K562 (cell line): ENCODE results near the gene DNAH17. TPM values are rescaled to one million over a fixed set of nuclear protein-coding genes. Genes with fewer than 3 reads are reported as not detected.

Experiments
- HNRNPLL ChIP-seq: fragments of 200-400 bp; formaldehyde crosslinking; IDR thresholded peaks from 2 replicates; pipeline ENCODE4 v1.6.1; 2017; ENCODE audit warnings: low read length, low read depth, mild to moderate bottlenecking; ENCODE audit not compliant: poor library complexity, severe bottlenecking
- REST ChIP-seq, 2 experiments: fragments of 450-650 bp; formaldehyde crosslinking in 1 of 2; IDR thresholded peaks; 2 replicates each; pipeline versions ENCODE4 v1.4.0 to v1.6.1; 2014 to 2020; ENCODE audit warnings: mild to moderate bottlenecking in 2 of 2, borderline replicate concordance in 1 of 2, low read depth in 1 of 2
- THAP12 ChIP-seq: fragments of 250-450 bp; sonication (Bioruptor Pico); IDR thresholded peaks from 2 replicates; pipeline ENCODE4 v1.9.0; 2021; ENCODE audit warnings: mild to moderate bottlenecking, inconsistent platforms
- polyA plus RNA-seq, 8 experiments: library from polyadenylated mRNA; depleted of rRNA in 4 of 8; stranded (reverse) in 5 of 8; unstranded in 3 of 8; fragments of >200 nt; fragmentation: Nextera tagmentation in 2 of 8; fragmentation: Illumina TruSeq in 1 of 8; extraction: Ambion mirVana in 2 of 8; extraction: Trizol in 1 of 8; gene quantifications; 2 replicates each; pipeline versions ENCODE4 v1.2.1 to v1.2.3, GENCODE V29; 2011 to 2014; ENCODE audit warnings: inconsistent platforms in 1 of 8, missing spikeins in 1 of 8
- total RNA-seq, 7 experiments: library from RNA; depleted of rRNA in 6 of 7; stranded (reverse); fragments of >200 nt in 6 of 7; fragmentation: Illumina TruSeq in 2 of 7; extraction: Trizol in 2 of 7; gene quantifications; 2 replicates each; pipeline versions ENCODE4 v1.2.1 to v1.2.3, GENCODE V29; 2011 to 2021; ENCODE audit warnings: low replicate concordance in 1 of 7

The DNAH17 gene
- total and polyA plus RNA-seq, 9 of the 15 experiments (the other 6 are each of a cell fraction or from before 2014, with no cell fraction given) = under 0.01 to 0.06 (median 0.03) TPM; not detected in 5

GRCh38 chr17:78469443-78469842 lies 107.8 kb downstream of the DNAH17 start (continued):
- TF ChIP-seq REST (IDR thresholded peaks at IDR 0.05; ENCODE audit: borderline replicate concordance) = no peak
- TF ChIP-seq REST (CRISPR knock-in tag; IDR thresholded peaks at IDR 0.05; ENCODE audit: low read depth) = no peak
- no peak for TF ChIP-seq THAP12 (CRISPR knock-in tag)
- no peak for TF ChIP-seq HNRNPLL
